ENCODE results near the gene COL5A1.

COL5A1 gene

GRCh38 chr9:134811079-134811672 is 169.6 kb downstream of the COL5A1 start:
- no peak for DNase-seq (ENCODE audit: low read depth)

GRCh38 chr9:134811673-134812342 is 170.2 kb downstream of the COL5A1 start:
- DNase-seq (ENCODE audit: low read depth) = peak; percentile 73
- peak; percentile 8 for TF ChIP-seq CTCF (conservative IDR thresholded peaks at IDR 0.05; ENCODE audit: control insufficient read depth, insufficient read depth, low read depth, low read length)
- no peak overlapping the region for H3K4me3 ChIP-seq (ENCODE audit: control insufficient read depth, low read depth, low read length)

More at GRCh38 chr9:134811079-134811672, 169.6 kb downstream of the COL5A1 start:
- TF ChIP-seq CTCF (conservative IDR thresholded peaks at IDR 0.05; ENCODE audit: control insufficient read depth, insufficient read depth, low read depth, low read length) = no peak
- no peak overlapping the region for H3K4me3 ChIP-seq (ENCODE audit: control insufficient read depth, low read depth, low read length)

- no peak for TF ChIP-seq CTCF (conservative IDR thresholded peaks at IDR 0.05; ENCODE audit: control insufficient read depth, insufficient read depth, low read depth, low read length)
- DNase-seq (ENCODE audit: low read depth) = no peak
- no peak overlapping the region for H3K4me3 ChIP-seq (ENCODE audit: control insufficient read depth, low read depth, low read length)
Observed at GRCh38 chr9:134812343-134812673, 170.7 kb downstream of the COL5A1 start.

GRCh38 chr9:134813841-134814240 is 172.2 kb downstream of the COL5A1 start:
- DNase-seq (ENCODE audit: low read depth) = no peak
- TF ChIP-seq CTCF (conservative IDR thresholded peaks at IDR 0.05; ENCODE audit: control insufficient read depth, insufficient read depth, low read depth, low read length) = no peak
- H3K4me3 ChIP-seq (ENCODE audit: control insufficient read depth, low read depth, low read length) = no peak overlapping the region

- peak; percentile 72 for DNase-seq (ENCODE audit: low read depth)
Observed at GRCh38 chr9:134814598-134815215, 173.1 kb downstream of the COL5A1 start.

More at GRCh38 chr9:134814598-134815215, 173.1 kb downstream of the COL5A1 start:
- no peak overlapping the region for H3K4me3 ChIP-seq (ENCODE audit: control insufficient read depth, low read depth, low read length)
- no peak for TF ChIP-seq CTCF (conservative IDR thresholded peaks at IDR 0.05; ENCODE audit: control insufficient read depth, insufficient read depth, low read depth, low read length)
